Uterus (tissue), 4 donors: ENCODE data around the gene NCEH1. TPM values are rescaled to one million over a fixed set of nuclear protein-coding genes. Genes with fewer than 3 reads are reported as not detected.
"Not testable (repeated sequence)": the region's sequence is repeated elsewhere in the genome, so short reads cannot be mapped to it uniquely, and the experiment has no call there.

Experiments
- DNase-seq, 2 donors: peaks; one replicate each; pipeline ENCODE4 v3.0.0-alpha.2; 2019 to 2020
- H3K27ac ChIP-seq, 2 donors: fragments of 200-600 bp; sonication (generic); 1 replicate in 1 of 2; 2 replicates in 1 of 2; pipeline ENCODE4 v1.5.1; 2016 to 2018
- H3K27me3 ChIP-seq, 2 donors: fragments of 200-600 bp; sonication (generic); one replicate each; pipeline ENCODE4 v1.5.1; 2018 to 2019; ENCODE audit warnings: control low read depth in 1 of 2
- H3K36me3 ChIP-seq, 2 donors: fragments of 200-600 bp; sonication (generic); one replicate each; pipeline ENCODE4 v1.5.1; 2019; ENCODE audit warnings: control low read depth in 1 of 2
- H3K4me1 ChIP-seq, 2 donors: fragments of 200-600 bp; sonication (generic); one replicate each; pipeline ENCODE4 v1.5.1; 2018 to 2019; ENCODE audit warnings: control low read depth in 1 of 2
- H3K4me3 ChIP-seq, 2 donors: fragments of 200-600 bp; sonication (generic); 1 replicate in 1 of 2; 2 replicates in 1 of 2; pipeline ENCODE4 v1.5.1; 2018 to 2019; ENCODE audit warnings: mild to moderate bottlenecking in 1 of 2
- H3K9me3 ChIP-seq, 2 donors: fragments of 200-600 bp; sonication (generic); one replicate each; pipeline ENCODE4 v1.5.1; 2019; ENCODE audit warnings: control low read depth in 1 of 2
- CTCF ChIP-seq, 4 experiments: fragments of 200-600 bp in 2 of 4; fragments of 450-650 bp in 2 of 4; sonication (generic) in 2 of 4; IDR thresholded peaks; one replicate each; pipeline ENCODE4 v1.5.1; 2016 to 2019; ENCODE audit warnings: antibody characterized with exemption in 4 of 4, mild to moderate bottlenecking in 2 of 4, moderate library complexity in 1 of 4
- POLR2A ChIP-seq, 2 donors: fragments of 450-650 bp; IDR thresholded peaks; one replicate each; pipeline ENCODE4 v1.6.1; 2016; ENCODE audit warnings: antibody characterized with exemption in 2 of 2, mild to moderate bottlenecking in 1 of 2, moderate library complexity in 1 of 2
- intact Hi-C: fragments of 100-400 bp; cut with DNase I; formaldehyde crosslinking; loops from one replicate; pipeline ENCODE4 v1.15.1; 2023; ENCODE audit warnings: low total_unique reads
- total RNA-seq, 4 donors: library from RNA; depleted of rRNA in 3 of 4; stranded (reverse); fragments of >200 nt in 3 of 4; gene quantifications; one replicate each; pipeline versions ENCODE4 v1.1.0 to v1.2.4, GENCODE V29; 2014 to 2023
- donor health status: DM: yes; HTN: yes; CAD: no.

The NCEH1 gene
- total RNA-seq, result 1 to 10 TPM; 1.8 to 5.8 (median 5.4) TPM

GRCh38 chr3:172710664-172711453, at the start of gene NCEH1:
NCEH1 (minus strand) TSS chr3:172711067; CDS start chr3:172710984, 83 bp downstream.
- intact Hi-C loops, result no loop called here
- DNase-seq, result peak; percentile 84 to 87
- H3K9me3 ChIP-seq, result no peaks in the 10 kb centered on the region
- peak; percentile 72 for TF ChIP-seq POLR2A (IDR thresholded peaks at IDR 0.05)
- TF ChIP-seq CTCF (IDR thresholded peaks at IDR 0.05), result peak; percentile 60 to 88 (median 77)
- peak within 1 kb of the TSS; percentile 90 to 95 for H3K27ac ChIP-seq
- H3K4me1 ChIP-seq, result peaks cover 0 to 8% of the 10 kb centered on the region in 2 donors
- H3K36me3 ChIP-seq, result no peaks in the 10 kb centered on the region
- no peaks in the 10 kb centered on the region for H3K27me3 ChIP-seq
- H3K4me3 ChIP-seq, result peak within 1 kb of the TSS; percentile 71 to 75

GRCh38 chr3:172760416-172760815, 49.5 kb upstream of the NCEH1 start:
- intact Hi-C loops, H3K27me3 ChIP-seq, H3K27ac ChIP-seq, H3K36me3 ChIP-seq, H3K4me1 ChIP-seq, DNase-seq, H3K4me3 ChIP-seq, H3K9me3 ChIP-seq: not testable (repeated sequence)

GRCh38 chr3:172753125-172753524, 42.3 kb upstream of the NCEH1 start:
- DNase-seq, result no peak
- no peaks in the 10 kb centered on the region for H3K27me3 ChIP-seq
- H3K4me3 ChIP-seq, result no peak overlapping the region
- H3K36me3 ChIP-seq, result no peaks in the 10 kb centered on the region
- intact Hi-C loops, result no loop called here
- no peak overlapping the region for H3K27ac ChIP-seq
- H3K4me1 ChIP-seq, result no peaks in the 10 kb centered on the region
- no peaks in the 10 kb centered on the region for H3K9me3 ChIP-seq
- TF ChIP-seq POLR2A (IDR thresholded peaks at IDR 0.05) (no peak), CTCF (IDR thresholded peaks at IDR 0.05) (no peak)

GRCh38 chr3:172752651-172753050, 41.8 kb upstream of the NCEH1 start:
- TF ChIP-seq POLR2A (IDR thresholded peaks at IDR 0.05) (no peak), CTCF (IDR thresholded peaks at IDR 0.05) (no peak)
- intact Hi-C loops, result no loop called here

GRCh38 chr3:172751175-172751704, 40.4 kb upstream of the NCEH1 start:
- peak overlapping the region; percentile 75 to 91 for H3K4me3 ChIP-seq
- H3K9me3 ChIP-seq, result no peaks in the 10 kb centered on the region
- TF ChIP-seq CTCF (IDR thresholded peaks at IDR 0.05) (no peak), POLR2A (IDR thresholded peaks at IDR 0.05) (no peak)
- no peak for DNase-seq
- no peaks in the 10 kb centered on the region for H3K36me3 ChIP-seq
- peak overlapping the region; percentile 48 to 69 for H3K27ac ChIP-seq
- no peaks in the 10 kb centered on the region for H3K4me1 ChIP-seq
- intact Hi-C loops, result no loop called here
- H3K27me3 ChIP-seq, result no peaks in the 10 kb centered on the region

More at GRCh38 chr3:172752651-172753050, 41.8 kb upstream of the NCEH1 start:
- no peak for DNase-seq
- Histone ChIP-seq H3K27me3 (no peaks in the 10 kb centered on the region), H3K4me3 (no peak overlapping the region), H3K9me3 (no peaks in the 10 kb centered on the region), H3K4me1 (no peaks in the 10 kb centered on the region), H3K27ac (no peak overlapping the region), H3K36me3 (no peaks in the 10 kb centered on the region)
